IPS-18c (cell line): Measurements from ENCODE around the gene TAF11L8.
"Not testable (repeated sequence)": the region's sequence is repeated elsewhere in the genome, so short reads cannot be mapped to it uniquely, and the experiment has no call there.

Source experiments
- H3K4me3 ChIP-seq: 2 replicates; pipeline ENCODE4 v1.7.0; 2013; ENCODE audit warnings: low read depth, mild to moderate bottlenecking, low read length, moderate library complexity; ENCODE audit not compliant: insufficient read depth
- H3K9me3 ChIP-seq: one replicate; pipeline ENCODE4 v1.6.1; 2013; ENCODE audit warnings: mild to moderate bottlenecking, low read length, moderate library complexity; ENCODE audit not compliant: control insufficient read depth, insufficient read depth

The TAF11L8 gene

DNA sequence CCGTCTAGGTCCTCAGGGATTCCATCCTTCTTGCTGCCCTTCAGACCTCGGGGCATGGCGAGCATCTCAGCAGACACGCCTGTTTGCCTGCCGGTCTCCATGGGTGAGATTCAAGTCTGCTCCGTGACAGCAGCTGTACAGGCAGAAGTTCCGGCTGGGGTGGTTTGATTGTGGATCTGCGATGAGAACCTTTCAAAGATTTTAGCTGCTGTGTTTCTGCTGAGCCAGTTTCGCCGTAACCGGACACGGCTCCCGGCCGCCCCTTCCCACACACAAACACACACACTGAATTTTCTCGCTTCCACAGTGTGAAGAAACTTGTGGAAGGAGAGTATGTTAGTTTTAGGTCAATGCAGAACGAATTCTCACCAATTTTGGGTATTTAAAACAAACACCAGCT, at the start of gene TAF11L8:
Gene TAF11L8 (minus strand): TSS at position 101 of the 400 bp plus-strand sequence.
- not testable (repeated sequence) for H3K4me3 ChIP-seq, H3K9me3 ChIP-seq

DNA sequence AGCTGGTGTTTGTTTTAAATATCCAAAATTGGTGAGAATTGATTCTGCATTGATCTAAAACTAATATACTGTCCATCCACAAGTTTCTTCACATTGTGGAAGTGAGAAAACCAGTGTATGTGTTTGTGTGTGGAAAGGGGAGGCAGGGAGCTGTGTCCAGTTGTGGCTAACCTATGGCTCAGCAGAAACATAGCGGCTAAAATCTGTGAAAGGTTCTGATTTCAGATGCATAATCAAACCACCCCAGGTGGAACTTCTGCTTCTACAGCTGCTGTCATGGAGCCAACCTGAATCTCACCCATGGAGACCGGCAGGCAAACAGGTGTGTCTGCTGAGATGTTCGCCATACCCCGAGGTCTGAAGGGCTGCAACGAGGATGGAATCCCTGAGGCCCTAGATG, 43.4 kb upstream of the TAF11L8 start, which contains the start of gene TAF11L14:
Gene TAF11L14 (plus strand): TSS at position 301 of the 400 bp plus-strand sequence.
- H3K9me3 ChIP-seq, result no peaks in the 10 kb centered on the region
- H3K4me3 ChIP-seq, result no peak within 1 kb of the TSS

DNA sequence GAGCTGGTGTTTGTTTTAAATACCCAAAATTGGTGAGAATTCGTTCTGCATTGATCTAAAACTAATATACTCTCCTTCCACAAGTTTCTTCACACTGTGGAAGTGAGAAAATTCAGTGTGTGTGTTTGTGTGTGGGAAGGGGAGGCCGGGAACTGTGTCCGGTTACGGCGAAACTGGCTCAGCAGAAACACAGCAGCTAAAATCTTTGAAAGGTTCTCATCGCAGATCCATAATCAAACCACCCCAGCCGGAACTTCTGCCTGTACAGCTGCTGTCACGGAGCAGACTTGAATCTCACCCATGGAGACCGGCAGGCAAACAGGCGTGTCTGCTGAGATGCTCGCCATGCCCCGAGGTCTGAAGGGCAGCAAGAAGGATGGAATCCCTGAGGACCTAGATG, 41.0 kb upstream of the TAF11L8 start, which contains the start of gene TAF11L13:
Gene TAF11L13 (plus strand): TSS at position 301 of the 400 bp plus-strand sequence.
- not testable (repeated sequence) for H3K9me3 ChIP-seq, H3K4me3 ChIP-seq

DNA sequence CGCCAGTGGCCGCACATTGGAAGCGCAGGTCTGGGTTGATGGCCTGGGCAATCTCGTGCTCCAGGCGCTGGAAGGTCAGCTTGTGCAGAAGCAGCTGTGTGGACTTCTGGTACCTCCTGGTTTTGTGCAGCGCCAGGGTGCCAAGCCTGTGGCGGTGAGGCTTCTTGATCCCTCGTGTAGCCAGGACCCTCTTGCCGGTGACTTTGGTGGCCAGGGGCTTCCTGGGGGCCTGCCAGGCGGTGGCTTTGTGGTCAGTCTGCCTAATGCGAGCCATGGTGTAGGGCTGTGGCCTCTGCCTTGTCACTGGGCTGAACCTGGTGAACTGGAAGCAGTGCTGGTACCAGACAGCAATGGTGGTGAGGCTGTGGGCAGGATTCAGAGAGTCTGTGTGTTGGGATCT, 34.9 kb upstream of the TAF11L8 start:
- Histone ChIP-seq H3K4me3 (no peak overlapping the region), H3K9me3 (no peaks in the 10 kb centered on the region)

DNA sequence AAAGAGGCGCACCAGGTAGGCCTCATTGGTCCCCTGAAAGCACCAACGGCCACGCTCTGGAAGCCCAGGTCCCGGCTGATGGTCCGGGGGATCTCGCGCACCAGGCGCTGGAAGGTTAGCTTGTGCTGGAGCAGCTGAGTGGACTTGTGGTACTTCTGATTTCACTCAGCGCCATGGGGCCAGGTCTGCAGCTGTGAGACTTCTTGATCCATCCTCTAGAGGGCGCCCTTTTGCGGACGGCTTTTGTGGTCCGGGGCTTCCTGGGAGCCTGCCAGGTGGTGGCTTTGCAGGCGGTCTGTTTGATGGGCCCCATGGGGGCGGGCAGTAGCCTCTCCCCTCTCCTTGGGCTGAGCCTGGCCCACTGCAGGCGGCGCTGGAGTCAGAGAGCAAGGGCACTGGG, 29.9 kb upstream of the TAF11L8 start:
- no peaks in the 10 kb centered on the region for H3K9me3 ChIP-seq

DNA sequence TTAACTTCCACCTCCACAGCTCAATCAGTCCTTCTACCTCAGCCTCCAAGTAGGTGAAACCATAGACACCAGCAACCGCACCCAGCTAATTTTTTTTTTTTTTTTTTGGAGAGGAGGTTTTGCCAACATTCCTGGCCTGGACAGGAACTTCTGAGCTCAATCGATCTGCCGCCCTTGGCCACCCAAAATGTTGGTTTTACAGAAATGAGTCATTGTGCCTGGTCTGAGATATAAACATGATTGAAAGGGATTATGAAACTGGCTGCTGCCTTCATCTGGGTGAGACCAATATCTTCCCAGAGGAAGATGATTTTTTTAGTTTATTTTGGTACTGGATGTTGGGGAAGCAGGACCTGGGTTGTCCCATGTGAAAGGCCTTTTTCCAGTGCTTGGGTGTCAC, 28.6 kb upstream of the TAF11L8 start:
- Histone ChIP-seq H3K9me3 (no peaks in the 10 kb centered on the region), H3K4me3 (no peak overlapping the region)

More for the DNA sequence above, 29.9 kb upstream of the TAF11L8 start:
- H3K4me3 ChIP-seq, result no peak overlapping the region

DNA sequence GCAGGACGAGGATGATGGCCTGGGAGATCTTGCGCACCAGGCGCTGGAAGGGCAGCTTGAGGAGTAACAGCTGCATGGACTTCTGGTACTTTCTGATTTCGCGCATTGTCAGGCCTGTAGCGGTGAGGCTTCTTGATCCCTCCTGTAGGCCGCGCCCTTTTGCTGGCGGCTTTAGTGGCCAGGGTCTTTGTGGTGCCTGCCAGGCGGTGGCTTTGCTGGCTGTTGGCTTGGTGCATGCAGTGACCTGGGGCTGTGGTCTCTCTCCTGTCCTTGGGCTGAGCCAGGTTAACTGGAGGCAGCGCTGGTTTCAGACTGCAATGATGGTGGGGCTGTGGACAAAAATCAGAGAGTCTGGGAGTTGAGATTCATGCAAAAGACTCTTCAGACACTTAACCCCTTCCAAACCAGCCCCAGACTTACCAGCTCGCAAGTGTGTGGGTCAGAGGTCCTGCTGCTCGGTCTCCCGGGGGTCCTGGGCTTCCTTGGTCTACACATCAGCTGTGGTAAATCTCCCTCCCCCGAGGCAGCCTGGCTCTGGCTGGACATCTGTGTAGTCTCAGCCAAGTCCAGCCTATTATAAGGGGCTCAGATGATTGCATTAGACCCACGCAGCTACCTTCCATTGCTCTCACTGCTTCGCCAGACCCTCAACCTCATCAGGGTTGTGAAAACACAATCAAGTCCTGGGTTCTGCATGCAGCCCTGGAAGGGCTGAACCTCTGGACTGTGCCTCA, 24.3 kb upstream of the TAF11L8 start:
- Histone ChIP-seq H3K9me3 (no peaks in the 10 kb centered on the region), H3K4me3 (no peak overlapping the region)

DNA sequence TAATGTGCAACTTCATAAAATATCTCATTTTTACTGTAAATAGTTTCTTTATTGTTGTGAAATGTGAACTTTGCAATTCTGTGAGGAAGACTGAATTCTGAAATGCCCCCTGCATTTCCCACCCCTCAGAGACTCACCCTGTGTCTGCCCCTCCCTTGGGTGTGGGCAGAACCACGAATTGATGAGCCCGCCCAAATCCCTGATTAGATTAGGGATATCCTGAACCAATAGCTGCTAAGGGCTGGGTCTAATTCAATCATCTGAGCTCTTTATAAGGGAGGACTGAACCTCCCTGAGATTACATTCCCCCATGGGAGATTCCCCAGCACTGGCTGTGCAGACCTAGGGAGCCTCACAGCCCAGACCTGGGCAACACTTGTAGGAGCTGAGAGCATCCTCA, 19.3 kb upstream of the TAF11L8 start, which contains the start of gene TAF11L12:
Gene TAF11L12 (plus strand): TSS at position 301 of the 400 bp plus-strand sequence.
- H3K4me3 ChIP-seq, H3K9me3 ChIP-seq: not testable (repeated sequence)

DNA sequence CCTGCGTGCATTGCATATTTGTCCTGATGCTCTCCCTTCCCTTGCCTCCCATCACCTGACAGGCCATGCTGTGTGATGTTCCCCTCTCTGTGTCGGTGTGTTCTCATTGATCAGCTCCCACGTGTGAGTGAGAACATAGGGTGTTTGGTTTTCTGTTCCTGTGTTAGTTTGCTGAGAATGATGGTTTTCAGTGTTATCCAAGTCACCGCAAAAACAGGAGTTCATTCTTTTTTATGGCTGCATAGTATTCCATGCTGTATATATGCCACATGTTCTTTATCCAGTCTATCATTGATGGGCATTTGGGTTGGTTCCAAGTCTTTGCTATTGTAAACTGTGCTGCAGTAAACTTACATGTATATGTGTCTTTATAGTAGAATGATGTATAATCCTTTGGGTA, 16.7 kb upstream of the TAF11L8 start:
- H3K4me3 ChIP-seq, H3K9me3 ChIP-seq: not testable (repeated sequence)

DNA sequence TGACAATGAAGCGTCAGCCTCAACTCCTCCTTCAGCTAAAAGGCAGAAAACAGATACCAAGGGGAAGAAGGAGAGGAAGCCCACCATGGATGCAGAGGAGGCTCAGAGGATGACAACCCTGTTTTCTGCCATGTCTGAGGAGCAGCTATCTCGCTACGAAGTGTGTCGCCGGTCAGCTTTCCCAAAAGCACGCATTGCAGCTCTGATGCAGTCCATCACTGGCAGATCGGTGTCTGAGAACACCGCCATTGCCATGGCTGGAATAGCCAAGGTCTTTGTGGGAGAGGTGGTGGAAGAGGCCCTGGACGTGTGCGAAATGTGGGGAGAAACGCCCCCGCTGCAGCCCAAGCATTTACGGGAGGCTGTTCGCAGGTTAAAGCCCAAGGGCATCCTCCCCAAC, 14.2 kb upstream of the TAF11L8 start:
- Histone ChIP-seq H3K4me3 (no peak overlapping the region), H3K9me3 (no peaks in the 10 kb centered on the region)

DNA sequence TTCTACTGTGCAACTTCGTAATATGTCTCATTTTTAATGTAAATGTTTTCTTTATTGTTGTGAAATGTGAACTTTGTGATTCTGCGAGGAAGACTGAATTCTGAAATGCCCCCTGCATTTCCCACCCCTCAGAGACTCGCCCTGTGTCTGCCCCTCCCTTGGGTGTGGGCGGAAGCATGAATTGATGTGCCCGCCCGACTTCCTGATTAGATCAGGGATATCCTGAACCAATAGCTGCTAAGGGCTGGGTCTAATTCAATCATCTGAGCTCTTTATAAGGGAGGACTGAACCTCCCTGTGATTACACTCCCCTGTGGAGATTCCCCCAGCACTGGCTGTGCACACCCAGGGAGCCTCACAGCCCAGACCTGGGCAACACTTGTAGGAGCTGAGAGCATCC, 13.1 kb upstream of the TAF11L8 start, which contains the start of gene TAF11L11:
Gene TAF11L11 (plus strand): TSS at position 304 of the 400 bp plus-strand sequence.
- not testable (repeated sequence) for H3K9me3 ChIP-seq, H3K4me3 ChIP-seq

DNA sequence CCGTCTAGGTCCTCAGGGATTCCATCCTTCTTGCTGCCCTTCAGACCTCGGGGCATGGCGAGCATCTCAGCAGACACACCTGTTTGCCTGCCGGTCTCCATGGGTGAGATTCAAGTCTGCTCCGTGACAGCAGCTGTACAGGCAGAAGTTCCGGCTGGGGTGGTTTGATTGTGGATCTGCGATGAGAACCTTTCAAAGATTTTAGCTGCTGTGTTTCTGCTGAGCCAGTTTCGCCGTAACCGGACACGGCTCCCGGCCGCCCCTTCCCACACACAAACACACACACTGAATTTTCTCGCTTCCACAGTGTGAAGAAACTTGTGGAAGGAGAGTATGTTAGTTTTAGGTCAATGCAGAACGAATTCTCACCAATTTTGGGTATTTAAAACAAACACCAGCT, 7.0 kb upstream of the TAF11L8 start, which contains the start of gene TAF11L10:
Gene TAF11L10 (minus strand): TSS at position 101 of the 400 bp plus-strand sequence.
- not testable (repeated sequence) for H3K9me3 ChIP-seq, H3K4me3 ChIP-seq

DNA sequence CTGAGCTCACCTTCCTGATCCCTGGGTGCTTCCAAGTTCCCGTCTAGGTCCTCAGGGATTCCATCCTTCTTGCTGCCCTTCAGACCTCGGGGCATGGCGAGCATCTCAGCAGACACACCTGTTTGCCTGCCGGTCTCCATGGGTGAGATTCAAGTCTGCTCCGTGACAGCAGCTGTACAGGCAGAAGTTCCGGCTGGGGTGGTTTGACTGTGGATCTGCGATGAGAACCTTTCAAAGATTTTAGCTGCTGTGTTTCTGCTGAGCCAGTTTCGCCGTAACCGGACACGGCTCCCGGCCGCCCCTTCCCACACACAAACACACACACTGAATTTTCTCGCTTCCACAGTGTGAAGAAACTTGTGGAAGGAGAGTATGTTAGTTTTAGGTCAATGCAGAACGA, 3.5 kb upstream of the TAF11L8 start, which contains the start of gene TAF11L9:
Gene TAF11L9 (minus strand): TSS at position 140 of the 400 bp plus-strand sequence.
- not testable (repeated sequence) for H3K4me3 ChIP-seq, H3K9me3 ChIP-seq

DNA sequence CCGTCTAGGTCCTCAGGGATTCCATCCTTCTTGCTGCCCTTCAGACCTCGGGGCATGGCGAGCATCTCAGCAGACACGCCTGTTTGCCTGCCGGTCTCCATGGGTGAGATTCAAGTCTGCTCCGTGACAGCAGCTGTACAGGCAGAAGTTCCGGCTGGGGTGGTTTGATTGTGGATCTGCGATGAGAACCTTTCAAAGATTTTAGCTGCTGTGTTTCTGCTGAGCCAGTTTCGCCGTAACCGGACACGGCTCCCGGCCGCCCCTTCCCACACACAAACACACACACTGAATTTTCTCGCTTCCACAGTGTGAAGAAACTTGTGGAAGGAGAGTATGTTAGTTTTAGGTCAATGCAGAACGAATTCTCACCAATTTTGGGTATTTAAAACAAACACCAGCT, 5.1 kb downstream of the TAF11L8 start, which contains the start of gene TAF11L7:
Gene TAF11L7 (minus strand): TSS at position 101 of the 400 bp plus-strand sequence.
- not testable (repeated sequence) for H3K9me3 ChIP-seq

More for the DNA sequence above, 5.1 kb downstream of the TAF11L8 start, which contains the start of gene TAF11L7:
- not testable (repeated sequence) for H3K4me3 ChIP-seq
